Measurements from ENCODE around the gene TAF11L7.
A peak's percentile ranks its signal among the peaks of the same experiment; 100 is the strongest.
"Not testable (repeated sequence)": the region's sequence is repeated elsewhere in the genome, so short reads cannot be mapped to it uniquely, and the experiment has no call there.

The TAF11L7 gene

DNA sequence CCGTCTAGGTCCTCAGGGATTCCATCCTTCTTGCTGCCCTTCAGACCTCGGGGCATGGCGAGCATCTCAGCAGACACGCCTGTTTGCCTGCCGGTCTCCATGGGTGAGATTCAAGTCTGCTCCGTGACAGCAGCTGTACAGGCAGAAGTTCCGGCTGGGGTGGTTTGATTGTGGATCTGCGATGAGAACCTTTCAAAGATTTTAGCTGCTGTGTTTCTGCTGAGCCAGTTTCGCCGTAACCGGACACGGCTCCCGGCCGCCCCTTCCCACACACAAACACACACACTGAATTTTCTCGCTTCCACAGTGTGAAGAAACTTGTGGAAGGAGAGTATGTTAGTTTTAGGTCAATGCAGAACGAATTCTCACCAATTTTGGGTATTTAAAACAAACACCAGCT, at the start of gene TAF11L7:
TAF11L7 (minus strand) TSS at position 101 of the 400 bp plus-strand sequence.
- H3K36me3 Mint-ChIP-seq (ENCODE audit: low read depth); H3K9me3 Mint-ChIP-seq; H3K27me3 Mint-ChIP-seq; DNase-seq; H3K27ac Mint-ChIP-seq; H3K4me1 Mint-ChIP-seq; H3K4me3 Mint-ChIP-seq; ATAC-seq: not testable (repeated sequence)

GRCh38 chr5:17634160-17634559, 48.6 kb upstream of the TAF11L7 start, which contains the start of gene TAF11L14:
Gene TAF11L14, plus strand, starts transcription at chr5:17634460.
- Mint-ChIP-seq H3K36me3 (ENCODE audit: low read depth) (no peaks in the 10 kb centered on the region), H3K4me3 (no peak within 1 kb of the TSS), H3K4me1 (no peaks in the 10 kb centered on the region), H3K27ac (no peak within 1 kb of the TSS), H3K27me3 (no peaks in the 10 kb centered on the region), H3K9me3 (peaks cover 9% of the 10 kb centered on the region)
- DNase-seq (no peak), ATAC-seq (no peak)

GRCh38 chr5:17631788-17632187, 46.2 kb upstream of the TAF11L7 start, which contains the start of gene TAF11L13:
Gene TAF11L13, plus strand, starts transcription at chr5:17632088.
- H3K27ac Mint-ChIP-seq; H3K9me3 Mint-ChIP-seq; H3K4me1 Mint-ChIP-seq; H3K36me3 Mint-ChIP-seq (ENCODE audit: low read depth); ATAC-seq; H3K27me3 Mint-ChIP-seq; H3K4me3 Mint-ChIP-seq; DNase-seq: not testable (repeated sequence)

DNA sequence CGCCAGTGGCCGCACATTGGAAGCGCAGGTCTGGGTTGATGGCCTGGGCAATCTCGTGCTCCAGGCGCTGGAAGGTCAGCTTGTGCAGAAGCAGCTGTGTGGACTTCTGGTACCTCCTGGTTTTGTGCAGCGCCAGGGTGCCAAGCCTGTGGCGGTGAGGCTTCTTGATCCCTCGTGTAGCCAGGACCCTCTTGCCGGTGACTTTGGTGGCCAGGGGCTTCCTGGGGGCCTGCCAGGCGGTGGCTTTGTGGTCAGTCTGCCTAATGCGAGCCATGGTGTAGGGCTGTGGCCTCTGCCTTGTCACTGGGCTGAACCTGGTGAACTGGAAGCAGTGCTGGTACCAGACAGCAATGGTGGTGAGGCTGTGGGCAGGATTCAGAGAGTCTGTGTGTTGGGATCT, 40.1 kb upstream of the TAF11L7 start:
- no peaks in the 10 kb centered on the region for H3K27me3 Mint-ChIP-seq
- H3K4me1 Mint-ChIP-seq = no peaks in the 10 kb centered on the region
- no peak overlapping the region for H3K27ac Mint-ChIP-seq
- DNase-seq = no peak
- peaks cover 4% of the 10 kb centered on the region for H3K9me3 Mint-ChIP-seq
- H3K36me3 Mint-ChIP-seq (ENCODE audit: low read depth) = no peaks in the 10 kb centered on the region
- H3K4me3 Mint-ChIP-seq = no peak overlapping the region
- ATAC-seq = peak; percentile 20

DNA sequence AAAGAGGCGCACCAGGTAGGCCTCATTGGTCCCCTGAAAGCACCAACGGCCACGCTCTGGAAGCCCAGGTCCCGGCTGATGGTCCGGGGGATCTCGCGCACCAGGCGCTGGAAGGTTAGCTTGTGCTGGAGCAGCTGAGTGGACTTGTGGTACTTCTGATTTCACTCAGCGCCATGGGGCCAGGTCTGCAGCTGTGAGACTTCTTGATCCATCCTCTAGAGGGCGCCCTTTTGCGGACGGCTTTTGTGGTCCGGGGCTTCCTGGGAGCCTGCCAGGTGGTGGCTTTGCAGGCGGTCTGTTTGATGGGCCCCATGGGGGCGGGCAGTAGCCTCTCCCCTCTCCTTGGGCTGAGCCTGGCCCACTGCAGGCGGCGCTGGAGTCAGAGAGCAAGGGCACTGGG, 35.1 kb upstream of the TAF11L7 start:
- Mint-ChIP-seq H3K4me3 (no peak overlapping the region), H3K9me3 (peaks cover 4% of the 10 kb centered on the region), H3K27ac (no peak overlapping the region), H3K27me3 (no peaks in the 10 kb centered on the region), H3K36me3 (ENCODE audit: low read depth) (no peaks in the 10 kb centered on the region), H3K4me1 (no peaks in the 10 kb centered on the region)
- ATAC-seq (no peak), DNase-seq (no peak)

GRCh38 chr5:17619354-17619753, 33.8 kb upstream of the TAF11L7 start:
- H3K36me3 Mint-ChIP-seq (ENCODE audit: low read depth) = no peaks in the 10 kb centered on the region
- no peaks in the 10 kb centered on the region for H3K4me1 Mint-ChIP-seq
- no peaks in the 10 kb centered on the region for H3K27me3 Mint-ChIP-seq
- no peak overlapping the region for H3K4me3 Mint-ChIP-seq
- DNase-seq = no peak
- no peak overlapping the region for H3K27ac Mint-ChIP-seq
- H3K9me3 Mint-ChIP-seq = peaks cover 4% of the 10 kb centered on the region
- no peak for ATAC-seq

DNA sequence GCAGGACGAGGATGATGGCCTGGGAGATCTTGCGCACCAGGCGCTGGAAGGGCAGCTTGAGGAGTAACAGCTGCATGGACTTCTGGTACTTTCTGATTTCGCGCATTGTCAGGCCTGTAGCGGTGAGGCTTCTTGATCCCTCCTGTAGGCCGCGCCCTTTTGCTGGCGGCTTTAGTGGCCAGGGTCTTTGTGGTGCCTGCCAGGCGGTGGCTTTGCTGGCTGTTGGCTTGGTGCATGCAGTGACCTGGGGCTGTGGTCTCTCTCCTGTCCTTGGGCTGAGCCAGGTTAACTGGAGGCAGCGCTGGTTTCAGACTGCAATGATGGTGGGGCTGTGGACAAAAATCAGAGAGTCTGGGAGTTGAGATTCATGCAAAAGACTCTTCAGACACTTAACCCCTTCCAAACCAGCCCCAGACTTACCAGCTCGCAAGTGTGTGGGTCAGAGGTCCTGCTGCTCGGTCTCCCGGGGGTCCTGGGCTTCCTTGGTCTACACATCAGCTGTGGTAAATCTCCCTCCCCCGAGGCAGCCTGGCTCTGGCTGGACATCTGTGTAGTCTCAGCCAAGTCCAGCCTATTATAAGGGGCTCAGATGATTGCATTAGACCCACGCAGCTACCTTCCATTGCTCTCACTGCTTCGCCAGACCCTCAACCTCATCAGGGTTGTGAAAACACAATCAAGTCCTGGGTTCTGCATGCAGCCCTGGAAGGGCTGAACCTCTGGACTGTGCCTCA, 29.5 kb upstream of the TAF11L7 start:
- no peaks in the 10 kb centered on the region for H3K9me3 Mint-ChIP-seq
- H3K4me1 Mint-ChIP-seq = no peaks in the 10 kb centered on the region
- no peak for ATAC-seq
- no peak for DNase-seq
- H3K4me3 Mint-ChIP-seq = no peak overlapping the region
- H3K27me3 Mint-ChIP-seq = no peaks in the 10 kb centered on the region
- H3K36me3 Mint-ChIP-seq (ENCODE audit: low read depth) = no peaks in the 10 kb centered on the region
- H3K27ac Mint-ChIP-seq = no peak overlapping the region

- not testable (repeated sequence) for H3K27me3 Mint-ChIP-seq; ATAC-seq; H3K4me3 Mint-ChIP-seq; H3K4me1 Mint-ChIP-seq; H3K36me3 Mint-ChIP-seq (ENCODE audit: low read depth); H3K9me3 Mint-ChIP-seq; H3K27ac Mint-ChIP-seq; DNase-seq
Observed at GRCh38 chr5:17610092-17610491, 24.5 kb upstream of the TAF11L7 start, which contains the start of gene TAF11L12. Gene TAF11L12, plus strand, starts transcription at chr5:17610392.

GRCh38 chr5:17607461-17607860, 21.9 kb upstream of the TAF11L7 start:
- DNase-seq; H3K36me3 Mint-ChIP-seq (ENCODE audit: low read depth); H3K9me3 Mint-ChIP-seq; H3K27ac Mint-ChIP-seq; H3K27me3 Mint-ChIP-seq; H3K4me1 Mint-ChIP-seq; ATAC-seq; H3K4me3 Mint-ChIP-seq: not testable (repeated sequence)

DNA sequence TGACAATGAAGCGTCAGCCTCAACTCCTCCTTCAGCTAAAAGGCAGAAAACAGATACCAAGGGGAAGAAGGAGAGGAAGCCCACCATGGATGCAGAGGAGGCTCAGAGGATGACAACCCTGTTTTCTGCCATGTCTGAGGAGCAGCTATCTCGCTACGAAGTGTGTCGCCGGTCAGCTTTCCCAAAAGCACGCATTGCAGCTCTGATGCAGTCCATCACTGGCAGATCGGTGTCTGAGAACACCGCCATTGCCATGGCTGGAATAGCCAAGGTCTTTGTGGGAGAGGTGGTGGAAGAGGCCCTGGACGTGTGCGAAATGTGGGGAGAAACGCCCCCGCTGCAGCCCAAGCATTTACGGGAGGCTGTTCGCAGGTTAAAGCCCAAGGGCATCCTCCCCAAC, 19.4 kb upstream of the TAF11L7 start:
- no peaks in the 10 kb centered on the region for H3K9me3 Mint-ChIP-seq
- H3K27ac Mint-ChIP-seq = no peak overlapping the region
- H3K27me3 Mint-ChIP-seq = no peaks in the 10 kb centered on the region
- H3K36me3 Mint-ChIP-seq (ENCODE audit: low read depth) = no peaks in the 10 kb centered on the region
- no peak for ATAC-seq
- no peak overlapping the region for H3K4me3 Mint-ChIP-seq
- no peak for DNase-seq
- no peaks in the 10 kb centered on the region for H3K4me1 Mint-ChIP-seq

DNA sequence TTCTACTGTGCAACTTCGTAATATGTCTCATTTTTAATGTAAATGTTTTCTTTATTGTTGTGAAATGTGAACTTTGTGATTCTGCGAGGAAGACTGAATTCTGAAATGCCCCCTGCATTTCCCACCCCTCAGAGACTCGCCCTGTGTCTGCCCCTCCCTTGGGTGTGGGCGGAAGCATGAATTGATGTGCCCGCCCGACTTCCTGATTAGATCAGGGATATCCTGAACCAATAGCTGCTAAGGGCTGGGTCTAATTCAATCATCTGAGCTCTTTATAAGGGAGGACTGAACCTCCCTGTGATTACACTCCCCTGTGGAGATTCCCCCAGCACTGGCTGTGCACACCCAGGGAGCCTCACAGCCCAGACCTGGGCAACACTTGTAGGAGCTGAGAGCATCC, 18.3 kb upstream of the TAF11L7 start, which contains the start of gene TAF11L11:
TAF11L11 (plus strand) TSS at position 304 of the 400 bp plus-strand sequence.
- not testable (repeated sequence) for H3K4me1 Mint-ChIP-seq; H3K27ac Mint-ChIP-seq; H3K4me3 Mint-ChIP-seq; H3K36me3 Mint-ChIP-seq (ENCODE audit: low read depth); ATAC-seq; H3K27me3 Mint-ChIP-seq; H3K9me3 Mint-ChIP-seq; DNase-seq

GRCh38 chr5:17597728-17598127, 12.2 kb upstream of the TAF11L7 start, which contains the start of gene TAF11L10:
Gene TAF11L10, minus strand, starts transcription at chr5:17597828.
- H3K4me3 Mint-ChIP-seq; ATAC-seq; H3K9me3 Mint-ChIP-seq; DNase-seq; H3K27ac Mint-ChIP-seq; H3K27me3 Mint-ChIP-seq; H3K36me3 Mint-ChIP-seq (ENCODE audit: low read depth); H3K4me1 Mint-ChIP-seq: not testable (repeated sequence)

DNA sequence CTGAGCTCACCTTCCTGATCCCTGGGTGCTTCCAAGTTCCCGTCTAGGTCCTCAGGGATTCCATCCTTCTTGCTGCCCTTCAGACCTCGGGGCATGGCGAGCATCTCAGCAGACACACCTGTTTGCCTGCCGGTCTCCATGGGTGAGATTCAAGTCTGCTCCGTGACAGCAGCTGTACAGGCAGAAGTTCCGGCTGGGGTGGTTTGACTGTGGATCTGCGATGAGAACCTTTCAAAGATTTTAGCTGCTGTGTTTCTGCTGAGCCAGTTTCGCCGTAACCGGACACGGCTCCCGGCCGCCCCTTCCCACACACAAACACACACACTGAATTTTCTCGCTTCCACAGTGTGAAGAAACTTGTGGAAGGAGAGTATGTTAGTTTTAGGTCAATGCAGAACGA, 8.7 kb upstream of the TAF11L7 start, which contains the start of gene TAF11L9:
TAF11L9 (minus strand) TSS at position 140 of the 400 bp plus-strand sequence.
- not testable (repeated sequence) for H3K4me3 Mint-ChIP-seq; DNase-seq; H3K27ac Mint-ChIP-seq; H3K9me3 Mint-ChIP-seq; ATAC-seq; H3K36me3 Mint-ChIP-seq (ENCODE audit: low read depth); H3K27me3 Mint-ChIP-seq; H3K4me1 Mint-ChIP-seq

- not testable (repeated sequence) for H3K4me3 Mint-ChIP-seq; H3K27ac Mint-ChIP-seq; DNase-seq; ATAC-seq; H3K36me3 Mint-ChIP-seq (ENCODE audit: low read depth); H3K9me3 Mint-ChIP-seq; H3K27me3 Mint-ChIP-seq; H3K4me1 Mint-ChIP-seq
Observed at GRCh38 chr5:17590860-17591259, 5.3 kb upstream of the TAF11L7 start, which contains the start of gene TAF11L8. Gene TAF11L8, minus strand, starts transcription at chr5:17590960.
